Fibroblast of lung (primary cell): ENCODE data around the gene GRN. TPM values are rescaled to one million over a fixed set of nuclear protein-coding genes. Genes with fewer than 3 reads are reported as not detected.

ENCODE experiments used
- DNase-seq, 2 donors: peaks; one replicate each; pipeline versions ENCODE4 v3.0.0 to v3.0.0-alpha.2; 2010; ENCODE audit warnings: low read depth in 2 of 2
- H2AFZ ChIP-seq: 2 replicates; pipeline ENCODE4 v1.5.1; 2012; ENCODE audit warnings: low read length, control low read depth, inconsistent platforms
- H3K27ac ChIP-seq: 2 replicates; pipeline ENCODE4 v1.5.1; 2011; ENCODE audit warnings: low read length, control low read depth; ENCODE audit not compliant: insufficient read depth
- H3K27me3 ChIP-seq: 2 replicates; pipeline ENCODE4 v1.5.1; 2011; ENCODE audit warnings: mild to moderate bottlenecking, low read length; ENCODE audit not compliant: control insufficient read depth, insufficient read depth
- H3K36me3 ChIP-seq: 2 replicates; pipeline ENCODE4 v1.5.1; 2011; ENCODE audit warnings: low read length; ENCODE audit not compliant: control insufficient read depth, insufficient read depth
- H3K4me1 ChIP-seq: 2 replicates; pipeline ENCODE4 v1.5.1; 2011; ENCODE audit warnings: low read length; ENCODE audit not compliant: control insufficient read depth, insufficient read depth; ENCODE audit errors: extremely low read depth
- H3K4me2 ChIP-seq: 2 replicates; pipeline ENCODE4 v1.5.1; 2011; ENCODE audit warnings: low read length, control low read depth; ENCODE audit not compliant: insufficient read depth; ENCODE audit errors: extremely low read depth
- H3K4me3 ChIP-seq, 4 experiments: fragments of 200-600 bp in 1 of 4; sonication (generic) in 1 of 4; replicated peaks in 1 of 4; 2 replicates each; pipeline ENCODE4 v1.5.1; 2011 to 2016; ENCODE audit warnings: low read length in 4 of 4, low read depth in 3 of 4, mild to moderate bottlenecking in 3 of 4, control low read depth in 2 of 4, inconsistent platforms in 1 of 4, mixed read lengths in 1 of 4; ENCODE audit not compliant: insufficient read depth in 1 of 4; ENCODE audit errors: control extremely low read depth in 1 of 4
- H3K79me2 ChIP-seq: 2 replicates; pipeline ENCODE4 v1.5.1; 2012; ENCODE audit warnings: mild to moderate bottlenecking, low read length, inconsistent platforms; ENCODE audit not compliant: control insufficient read depth, insufficient read depth
- H3K9ac ChIP-seq: 2 replicates; pipeline ENCODE4 v1.5.1; 2011; ENCODE audit warnings: mild to moderate bottlenecking, low read length, control low read depth; ENCODE audit not compliant: insufficient read depth
- H3K9me3 ChIP-seq: 2 replicates; pipeline ENCODE4 v1.5.1; 2012; ENCODE audit warnings: low read depth, low read length; ENCODE audit not compliant: control insufficient read depth, insufficient read depth
- H4K20me1 ChIP-seq: 2 replicates; pipeline ENCODE4 v1.5.1; 2011; ENCODE audit warnings: low read length; ENCODE audit not compliant: control insufficient read depth, insufficient read depth; ENCODE audit errors: extremely low read depth
- EZH2 ChIP-seq: IDR thresholded peaks from 2 replicates; pipeline ENCODE4 v1.5.1; 2012; ENCODE audit warnings: low read length, control low read depth, mild to moderate bottlenecking; ENCODE audit errors: missing control alignments
- polyA plus RNA-seq, 2 donors: library from polyadenylated mRNA; depleted of rRNA in 1 of 2; stranded (reverse) in 1 of 2; unstranded in 1 of 2; fragments of >200 nt; gene quantifications; 2 replicates each; pipeline ENCODE4 v1.2.1, GENCODE V29; 2011 to 2012; ENCODE audit warnings: missing spikeins in 1 of 2
- total RNA-seq: library from RNA; depleted of rRNA; stranded (reverse); fragments of >200 nt; gene quantifications from 2 replicates; pipeline ENCODE4 v1.2.1, GENCODE V29; 2014
- TF ChIP-seq, protein P1 (sequence below), 2 donors: IDR thresholded peaks in 1 of 2; conservative IDR thresholded peaks in 1 of 2; 1 replicate in 1 of 2; 2 replicates in 1 of 2; pipeline ENCODE4 v1.5.1; 2011 to 2012; ENCODE audit warnings: low read length in 2 of 2, control low read depth in 1 of 2, inconsistent platforms in 1 of 2, low read depth in 1 of 2, mild to moderate bottlenecking in 1 of 2

The GRN gene
- total and polyA plus RNA-seq, 2 donors (not counting 1 experiment from before 2014, with no cell fraction given) = 146 to 315 TPM

DNA sequence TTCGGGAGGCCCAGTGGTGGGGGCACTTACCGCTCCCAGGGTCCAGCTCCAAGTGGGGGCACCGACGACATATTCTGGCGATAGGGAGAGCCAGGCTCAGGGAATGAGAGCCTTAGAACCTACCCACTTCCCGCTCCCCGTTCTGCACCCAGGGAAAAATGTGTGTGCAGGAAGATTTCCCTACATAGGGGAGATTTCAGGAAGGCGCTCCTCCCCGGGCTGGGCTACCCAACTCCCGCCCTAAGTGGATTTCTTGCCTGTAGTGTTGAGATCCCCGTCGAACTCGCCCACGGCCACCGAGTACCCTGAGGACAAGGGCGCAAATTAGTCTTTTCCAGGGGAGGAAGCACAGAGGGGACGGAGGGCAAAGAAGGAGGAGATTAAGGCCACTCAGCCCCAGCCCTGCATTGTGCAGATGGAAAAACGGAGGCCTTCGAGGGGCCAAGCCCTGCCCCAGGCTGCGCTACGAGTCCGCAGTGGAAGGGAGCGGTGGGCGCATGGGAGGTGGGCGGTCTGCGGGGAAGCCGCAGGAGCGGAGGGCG is 39.2 kb downstream of the GRN start:
- Histone ChIP-seq H3K27ac (no peak overlapping the region), H2AFZ (no peak overlapping the region), H4K20me1 (no peaks in the 10 kb centered on the region), H3K4me1 (peaks cover 5% of the 10 kb centered on the region), H3K9ac (no peak overlapping the region), H3K4me3 (no peak overlapping the region), H3K79me2 (no peaks in the 10 kb centered on the region), H3K9me3 (no peaks in the 10 kb centered on the region), H3K36me3 (no peaks in the 10 kb centered on the region), H3K4me2 (peak overlapping the region; percentile 71), H3K27me3 (peaks cover 29% of the 10 kb centered on the region)
- TF ChIP-seq, protein P1, sequence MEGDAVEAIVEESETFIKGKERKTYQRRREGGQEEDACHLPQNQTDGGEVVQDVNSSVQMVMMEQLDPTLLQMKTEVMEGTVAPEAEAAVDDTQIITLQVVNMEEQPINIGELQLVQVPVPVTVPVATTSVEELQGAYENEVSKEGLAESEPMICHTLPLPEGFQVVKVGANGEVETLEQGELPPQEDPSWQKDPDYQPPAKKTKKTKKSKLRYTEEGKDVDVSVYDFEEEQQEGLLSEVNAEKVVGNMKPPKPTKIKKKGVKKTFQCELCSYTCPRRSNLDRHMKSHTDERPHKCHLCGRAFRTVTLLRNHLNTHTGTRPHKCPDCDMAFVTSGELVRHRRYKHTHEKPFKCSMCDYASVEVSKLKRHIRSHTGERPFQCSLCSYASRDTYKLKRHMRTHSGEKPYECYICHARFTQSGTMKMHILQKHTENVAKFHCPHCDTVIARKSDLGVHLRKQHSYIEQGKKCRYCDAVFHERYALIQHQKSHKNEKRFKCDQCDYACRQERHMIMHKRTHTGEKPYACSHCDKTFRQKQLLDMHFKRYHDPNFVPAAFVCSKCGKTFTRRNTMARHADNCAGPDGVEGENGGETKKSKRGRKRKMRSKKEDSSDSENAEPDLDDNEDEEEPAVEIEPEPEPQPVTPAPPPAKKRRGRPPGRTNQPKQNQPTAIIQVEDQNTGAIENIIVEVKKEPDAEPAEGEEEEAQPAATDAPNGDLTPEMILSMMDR (conservative IDR thresholded peaks at IDR 0.05 in 1 of 2, IDR thresholded peaks at IDR 0.05 in 1 of 2; ENCODE audit: low read depth in 1 of 2, low read length in 2 of 2) = no peak
- no peak for TF ChIP-seq EZH2
- DNase-seq = no peak

DNA sequence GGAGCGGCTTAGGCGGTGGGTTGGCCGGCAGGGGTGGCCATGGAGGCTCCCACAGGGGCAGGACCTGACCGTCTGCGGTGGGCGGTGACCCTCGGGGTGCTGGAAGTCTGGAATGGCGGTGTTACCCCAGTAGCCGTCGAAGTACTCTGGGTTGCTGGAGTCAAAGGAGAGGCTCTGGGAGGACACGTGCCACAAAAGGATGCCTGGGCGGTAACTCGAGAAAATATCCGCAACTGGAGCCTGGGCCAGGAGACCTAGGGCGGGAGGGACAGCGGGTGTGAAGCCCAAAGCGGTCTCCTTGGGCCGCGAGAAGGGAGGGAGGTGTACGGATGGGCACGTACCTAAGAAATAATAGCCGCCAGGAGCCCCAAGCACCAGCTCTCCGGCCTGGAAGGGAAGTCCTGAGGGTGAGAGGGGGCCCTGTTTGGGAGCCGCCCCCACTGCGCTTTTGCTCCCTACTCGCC is 39.8 kb downstream of the GRN start:
- H3K79me2 ChIP-seq = no peaks in the 10 kb centered on the region

DNA sequence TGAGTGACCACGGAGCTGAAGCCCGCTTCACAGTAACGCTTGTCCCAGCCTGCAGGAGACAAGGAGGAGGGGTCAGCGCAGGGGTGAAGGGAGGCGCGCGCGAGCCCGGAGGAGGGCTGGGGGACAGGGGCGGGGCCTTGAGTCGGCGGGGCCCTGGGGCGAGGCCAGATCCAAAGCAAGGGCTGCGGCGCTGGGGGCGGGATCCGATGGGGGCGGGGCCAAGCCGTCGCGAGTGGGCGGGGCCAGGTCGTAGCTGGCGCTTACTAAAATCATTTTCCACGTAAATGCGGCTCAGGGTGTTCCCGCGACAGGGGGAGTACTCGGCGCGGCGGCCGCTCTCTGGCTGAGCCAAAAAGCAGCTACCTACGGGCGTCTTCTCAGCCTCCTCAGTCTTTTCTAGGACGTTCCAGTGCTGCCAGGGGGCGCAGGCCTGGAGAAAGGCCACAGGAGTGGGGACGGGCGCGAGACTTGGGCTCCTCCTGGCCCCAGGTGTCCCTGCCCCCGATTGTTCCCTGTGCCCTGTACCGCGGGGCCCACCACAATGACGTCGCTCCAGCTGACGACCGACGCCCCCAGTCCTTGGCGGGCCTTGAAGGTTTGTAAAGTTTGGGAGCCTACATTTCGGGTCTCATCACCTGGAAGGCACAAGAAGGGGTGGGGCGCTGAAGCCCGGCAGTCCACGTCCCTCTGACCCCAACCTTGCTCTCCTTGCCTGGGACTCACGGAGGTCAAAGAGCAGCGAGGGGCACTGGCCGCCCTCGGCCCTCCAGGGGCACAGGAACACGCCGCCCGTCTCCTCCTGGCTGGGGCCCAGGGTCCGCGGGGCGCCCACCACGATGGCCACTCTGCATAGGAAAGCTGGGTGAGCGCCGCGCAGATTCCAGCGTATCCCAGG is 40.4 kb downstream of the GRN start:
- H3K79me2 ChIP-seq = no peaks in the 10 kb centered on the region
- no peak overlapping the region for H3K27ac ChIP-seq
- peak overlapping the region; percentile 53 for H3K9ac ChIP-seq
- H2AFZ ChIP-seq = peak overlapping the region; percentile 75
- no peaks in the 10 kb centered on the region for H4K20me1 ChIP-seq
- DNase-seq = peak; percentile 61 to 70
- peaks cover 5% of the 10 kb centered on the region for H3K4me1 ChIP-seq
- TF ChIP-seq, protein P1 (conservative IDR thresholded peaks at IDR 0.05 in 1 of 2, IDR thresholded peaks at IDR 0.05 in 1 of 2; ENCODE audit: low read depth in 1 of 2, low read length in 2 of 2) = peak in 1 of 2 donors; percentile 22
- TF ChIP-seq EZH2 = no peak
- peak overlapping the region; percentile 94 for H3K4me2 ChIP-seq
- H3K9me3 ChIP-seq = no peaks in the 10 kb centered on the region
- H3K36me3 ChIP-seq = no peaks in the 10 kb centered on the region
- H3K27me3 ChIP-seq = peaks cover 29% of the 10 kb centered on the region
- peak overlapping the region; percentile 45 to 63 (median 60) for H3K4me3 ChIP-seq

More for the DNA sequence above, 39.8 kb downstream of the GRN start:
- H3K9me3 ChIP-seq = no peaks in the 10 kb centered on the region
- H2AFZ ChIP-seq = peak overlapping the region; percentile 68
- H3K27ac ChIP-seq = no peak overlapping the region
- TF ChIP-seq EZH2 = no peak
- TF ChIP-seq, protein P1 (conservative IDR thresholded peaks at IDR 0.05 in 1 of 2, IDR thresholded peaks at IDR 0.05 in 1 of 2; ENCODE audit: low read depth in 1 of 2, low read length in 2 of 2) = no peak
- DNase-seq = no peak
- peaks cover 5% of the 10 kb centered on the region for H3K4me1 ChIP-seq
- no peaks in the 10 kb centered on the region for H3K36me3 ChIP-seq
- peaks cover 29% of the 10 kb centered on the region for H3K27me3 ChIP-seq
- H4K20me1 ChIP-seq = no peaks in the 10 kb centered on the region
- no peak overlapping the region for H3K9ac ChIP-seq
- peak overlapping the region; percentile 71 for H3K4me2 ChIP-seq
- peak overlapping the region; percentile 23 to 60 (median 43) for H3K4me3 ChIP-seq
